A673 (cell line): ENCODE results near the gene LYPD5.

Source experiments
- EZH2 ChIP-seq: fragments of 200-600 bp; sonication (generic); IDR thresholded peaks from 2 replicates; pipeline ENCODE4 v1.6.1; 2017; ENCODE audit warnings: borderline replicate concordance, low read depth, mild to moderate bottlenecking, mixed read lengths, antibody characterized with exemption, low read length; ENCODE audit not compliant: poor library complexity, severe bottlenecking
- TF ChIP-seq, protein P1 (sequence below): fragments of 300-800, 200-600 bp; sonication (generic); conservative IDR thresholded peaks from 2 replicates; pipeline ENCODE4 v1.5.1; 2017; ENCODE audit warnings: low read depth, mild to moderate bottlenecking, antibody characterized with exemption, low read length, moderate library complexity, mixed read lengths

DNA sequence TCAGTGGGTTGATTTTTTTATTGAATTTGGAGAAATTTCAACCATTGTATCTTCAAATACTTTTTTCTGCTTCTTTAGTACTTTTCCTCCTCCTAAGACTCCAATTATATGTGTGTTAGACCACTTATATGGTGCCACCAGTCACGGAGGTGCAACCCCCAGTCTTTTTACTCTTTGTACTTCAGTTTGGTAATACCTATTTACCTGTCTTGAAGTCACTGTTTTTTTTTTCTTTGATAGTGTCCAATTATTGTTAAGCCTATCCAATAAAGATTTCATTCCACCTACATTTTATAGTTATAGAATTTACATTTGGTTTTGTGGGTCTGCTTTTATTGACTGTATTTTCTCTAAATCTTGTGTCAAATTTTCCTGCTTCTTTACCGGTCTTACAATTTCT, 39.8 kb upstream of the LYPD5 start:
- TF ChIP-seq, protein P1, sequence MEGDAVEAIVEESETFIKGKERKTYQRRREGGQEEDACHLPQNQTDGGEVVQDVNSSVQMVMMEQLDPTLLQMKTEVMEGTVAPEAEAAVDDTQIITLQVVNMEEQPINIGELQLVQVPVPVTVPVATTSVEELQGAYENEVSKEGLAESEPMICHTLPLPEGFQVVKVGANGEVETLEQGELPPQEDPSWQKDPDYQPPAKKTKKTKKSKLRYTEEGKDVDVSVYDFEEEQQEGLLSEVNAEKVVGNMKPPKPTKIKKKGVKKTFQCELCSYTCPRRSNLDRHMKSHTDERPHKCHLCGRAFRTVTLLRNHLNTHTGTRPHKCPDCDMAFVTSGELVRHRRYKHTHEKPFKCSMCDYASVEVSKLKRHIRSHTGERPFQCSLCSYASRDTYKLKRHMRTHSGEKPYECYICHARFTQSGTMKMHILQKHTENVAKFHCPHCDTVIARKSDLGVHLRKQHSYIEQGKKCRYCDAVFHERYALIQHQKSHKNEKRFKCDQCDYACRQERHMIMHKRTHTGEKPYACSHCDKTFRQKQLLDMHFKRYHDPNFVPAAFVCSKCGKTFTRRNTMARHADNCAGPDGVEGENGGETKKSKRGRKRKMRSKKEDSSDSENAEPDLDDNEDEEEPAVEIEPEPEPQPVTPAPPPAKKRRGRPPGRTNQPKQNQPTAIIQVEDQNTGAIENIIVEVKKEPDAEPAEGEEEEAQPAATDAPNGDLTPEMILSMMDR = no peak
- no peak for TF ChIP-seq EZH2
